SIG-M5 treated with dmso at 0.1 percent for 504 hours (cell line): ENCODE measurements around the gene ALDH4A1.

Experiments used
- DNase-seq: peaks from one replicate; lab custom pipeline; 2025; ENCODE audit not compliant: unreplicated experiment; lab: John Stamatoyannopoulos, UW

Gene ALDH4A1

DNA sequence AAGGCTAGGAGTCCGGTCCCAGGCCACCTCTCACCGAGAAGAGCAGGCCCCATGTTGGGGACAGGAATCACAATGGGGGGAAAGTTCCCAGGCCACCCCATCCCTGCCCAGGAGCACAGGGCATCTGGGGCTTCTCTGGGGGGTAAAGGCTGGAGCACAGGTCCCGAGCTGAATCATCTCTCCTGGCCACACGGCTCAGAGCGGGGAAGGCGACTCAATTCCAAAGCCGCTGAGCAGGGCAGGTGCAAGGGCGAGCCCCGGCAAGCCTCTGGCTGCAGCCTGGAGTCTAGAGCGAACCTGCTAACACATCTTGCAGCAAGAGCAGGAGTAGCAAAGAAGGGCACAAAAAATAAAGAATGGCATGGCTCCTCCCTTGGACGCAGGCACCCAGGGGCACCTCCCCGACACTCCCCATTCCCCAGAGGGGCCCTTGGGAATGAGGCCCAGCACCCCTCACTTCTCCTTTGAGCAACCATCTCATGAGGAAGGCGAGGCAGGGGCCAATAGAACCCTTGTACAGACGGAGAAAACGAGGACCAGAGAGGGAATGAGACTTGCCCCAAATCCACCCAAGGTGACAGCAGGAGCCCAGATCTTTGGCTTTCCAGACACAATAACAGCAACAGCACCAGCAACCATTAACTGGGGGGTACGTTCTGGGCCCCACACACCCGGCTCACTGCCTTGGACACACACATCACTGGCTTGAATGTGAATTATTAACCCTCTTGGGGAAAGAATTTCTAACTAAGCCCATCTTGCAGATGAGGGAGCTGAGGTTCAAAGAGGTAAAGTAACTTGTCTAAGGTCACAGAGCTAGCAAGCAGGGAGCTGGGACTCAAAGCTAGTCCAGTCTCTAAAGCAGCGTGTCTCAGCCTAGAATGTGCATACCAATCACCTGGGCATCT lies 20.7 kb upstream of the ALDH4A1 start:
- DNase-seq, result no peak

DNA sequence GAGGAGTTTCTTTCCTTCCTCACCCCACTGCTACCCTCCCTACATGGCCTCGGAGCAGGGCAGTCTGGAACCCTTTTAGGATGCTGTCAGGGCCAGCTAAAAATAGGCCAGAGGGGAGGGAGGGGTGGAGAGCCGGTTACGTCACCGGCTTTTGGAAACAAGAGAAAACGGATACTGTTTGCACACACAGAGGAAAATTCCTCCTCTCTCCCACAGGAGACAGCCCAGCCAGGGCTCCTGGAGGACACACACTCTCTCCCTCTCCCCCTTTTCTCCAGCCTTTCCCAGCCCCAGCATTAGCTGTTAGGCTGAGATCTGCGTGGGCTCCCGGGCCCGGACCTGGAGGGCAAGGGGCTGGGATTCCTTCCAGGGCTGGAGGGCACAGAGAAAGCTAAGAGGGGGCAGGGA lies 20.0 kb upstream of the ALDH4A1 start:
- DNase-seq, result no peak

DNA sequence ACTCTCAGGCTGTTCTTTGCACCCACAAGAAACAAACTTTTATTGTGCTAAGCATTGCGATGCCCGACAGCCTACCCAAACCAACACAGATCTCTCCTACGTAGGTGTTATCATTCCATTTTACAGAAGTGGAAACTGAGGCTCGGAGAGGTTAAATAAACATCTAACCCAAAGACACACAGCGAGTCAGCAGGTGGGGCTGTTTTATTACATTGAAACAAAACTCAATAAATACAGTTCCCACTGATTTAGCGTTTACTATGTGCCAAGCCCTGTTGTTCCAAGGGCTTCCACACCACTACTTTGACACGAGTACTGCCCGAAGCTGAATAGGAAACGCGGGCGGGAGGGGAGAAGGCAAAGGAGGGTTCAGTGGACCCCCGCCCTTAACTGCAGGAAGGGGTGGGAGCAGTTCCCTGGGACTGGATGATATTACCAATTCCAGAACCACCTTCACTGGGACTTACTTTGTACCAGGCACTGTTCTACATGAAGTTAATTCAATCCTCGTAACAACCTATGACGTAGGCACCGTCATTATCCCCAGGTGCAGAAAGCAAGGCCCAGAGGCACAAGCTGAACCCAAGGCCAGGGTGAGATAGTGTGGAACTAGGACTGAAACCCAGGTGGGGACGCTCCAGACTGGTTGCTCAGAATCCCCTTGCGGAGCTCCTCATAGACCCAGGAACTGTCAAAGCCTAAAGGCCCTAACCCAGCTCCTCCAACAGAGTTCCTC lies 19.3 kb upstream of the ALDH4A1 start:
- no peak for DNase-seq

DNA sequence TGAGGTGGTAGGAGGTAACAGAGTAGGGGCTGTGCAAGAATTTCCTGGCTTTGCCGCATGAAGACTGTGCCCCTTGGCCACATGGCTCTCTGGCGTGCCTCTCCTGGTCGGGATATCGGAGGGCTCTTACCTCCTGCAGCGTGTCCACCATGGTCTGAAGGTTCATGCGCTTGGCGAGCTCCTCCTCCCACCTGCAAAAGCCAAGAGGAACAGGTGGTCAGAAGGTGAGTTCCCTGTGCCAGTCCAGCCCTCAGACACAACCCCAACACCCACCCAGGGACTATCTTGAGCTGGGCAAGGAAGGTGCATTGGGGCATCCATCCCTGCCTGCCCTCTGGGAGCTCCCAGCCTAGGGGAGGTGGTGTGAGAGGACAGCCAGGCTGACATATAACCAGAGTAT lies 18.6 kb upstream of the ALDH4A1 start:
- no peak for DNase-seq

DNA sequence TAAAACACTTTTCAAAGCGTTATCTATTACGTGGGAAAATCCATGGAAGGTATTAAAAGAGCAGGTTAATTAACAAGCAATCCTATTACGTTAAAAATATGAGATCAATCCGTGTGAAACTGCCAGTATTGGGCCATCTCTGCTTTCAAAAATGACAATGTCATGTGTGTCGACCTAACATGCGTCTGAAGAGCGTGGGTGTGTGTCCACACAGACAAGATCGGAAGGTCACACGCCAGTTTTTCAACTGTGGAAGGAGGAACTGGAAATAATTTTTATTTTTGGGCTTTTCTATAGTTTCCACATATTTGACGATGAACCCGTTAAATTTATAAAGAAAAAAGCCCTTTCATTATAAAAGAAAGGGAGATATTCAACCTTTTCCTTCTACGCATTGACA lies 17.6 kb upstream of the ALDH4A1 start:
- no peak for DNase-seq

DNA sequence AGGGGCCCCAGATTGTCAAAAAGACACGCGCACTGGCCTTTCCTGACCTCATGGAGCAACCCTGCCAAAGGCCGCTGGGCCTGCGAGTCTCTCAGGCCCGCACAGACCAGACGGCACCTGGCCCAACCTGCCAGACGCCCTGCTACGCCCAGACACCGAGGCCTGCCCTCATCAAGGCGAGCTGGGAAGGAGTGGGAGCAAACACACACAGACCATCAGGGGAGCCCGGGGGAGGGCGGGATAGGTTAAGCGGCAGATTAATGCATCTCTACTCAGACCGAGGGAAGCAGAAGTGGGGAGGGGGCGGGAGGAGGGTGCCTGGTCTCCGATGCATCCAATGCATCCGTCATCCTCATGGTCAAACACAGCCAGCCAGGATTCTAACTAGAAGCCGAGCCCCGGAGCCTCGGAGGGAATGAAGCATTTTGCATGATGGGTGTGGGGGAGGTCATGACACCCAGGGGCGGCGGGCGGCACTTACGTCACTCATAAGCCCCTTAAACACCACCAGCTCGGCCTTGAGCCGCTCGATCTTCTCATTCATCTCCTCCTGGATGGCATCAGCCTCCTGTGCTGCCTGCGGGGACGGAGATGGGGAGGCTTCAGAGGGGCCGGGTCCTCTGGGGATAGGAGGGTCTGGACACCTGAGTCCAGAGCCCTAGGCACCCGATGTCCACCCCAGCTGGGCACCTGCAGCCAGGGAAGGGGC lies 17.0 kb upstream of the ALDH4A1 start:
- no peak for DNase-seq

DNA sequence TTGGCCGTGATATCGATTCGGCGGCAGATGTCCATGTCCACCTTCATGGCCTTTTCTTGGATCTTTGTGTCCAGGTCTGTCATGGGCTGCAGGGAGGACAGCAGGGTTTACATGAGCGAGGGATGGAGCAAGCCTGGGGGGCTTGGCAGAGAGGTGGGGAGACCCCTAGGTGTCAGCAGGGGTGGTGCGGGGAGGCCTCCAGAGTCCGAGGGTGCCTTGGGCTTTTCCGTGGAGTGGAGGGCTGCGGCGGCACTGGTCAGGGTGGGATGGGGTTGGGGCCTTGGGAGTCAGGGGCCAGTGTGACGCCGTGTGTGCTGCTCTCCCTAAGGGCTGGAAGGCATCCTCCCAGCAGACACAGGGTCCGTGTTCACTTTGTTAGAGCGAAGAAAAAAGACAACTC lies 16.1 kb upstream of the ALDH4A1 start:
- no peak for DNase-seq

DNA sequence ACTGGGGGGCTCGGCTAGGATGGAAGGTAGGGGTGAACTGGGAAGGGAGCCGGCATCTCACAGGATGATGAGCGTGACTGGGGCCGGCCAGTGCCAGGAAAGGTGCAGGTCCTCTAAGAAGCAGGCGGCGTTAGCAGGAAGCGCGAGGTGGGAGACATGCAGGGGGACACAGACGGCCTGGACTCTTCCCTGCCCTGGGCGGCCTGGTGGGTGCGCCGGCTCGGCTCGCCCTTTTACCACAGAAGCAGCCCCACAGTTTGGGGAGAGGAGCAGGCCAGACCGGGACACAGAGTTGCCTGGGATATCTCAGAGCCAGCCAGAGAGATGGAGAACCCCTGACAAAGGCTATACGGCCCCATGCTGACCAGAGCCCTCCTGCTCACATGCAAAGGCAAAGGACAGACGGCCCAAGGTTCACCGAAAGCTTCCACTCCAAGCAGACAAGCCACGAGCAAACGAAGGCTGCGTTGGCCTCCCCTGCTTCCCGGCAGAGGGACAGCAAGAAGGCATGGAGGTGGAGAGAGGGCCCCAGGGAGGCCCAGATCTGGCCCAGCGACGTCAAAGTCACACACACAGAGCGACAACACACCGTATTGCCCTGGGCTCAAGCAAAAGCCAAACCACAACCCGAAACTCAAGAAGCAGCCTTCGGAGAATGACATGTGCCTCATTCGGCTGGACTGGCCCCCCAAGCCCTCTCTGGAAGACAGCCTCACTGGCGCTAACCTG lies 14.9 kb upstream of the ALDH4A1 start:
- DNase-seq, result no peak

DNA sequence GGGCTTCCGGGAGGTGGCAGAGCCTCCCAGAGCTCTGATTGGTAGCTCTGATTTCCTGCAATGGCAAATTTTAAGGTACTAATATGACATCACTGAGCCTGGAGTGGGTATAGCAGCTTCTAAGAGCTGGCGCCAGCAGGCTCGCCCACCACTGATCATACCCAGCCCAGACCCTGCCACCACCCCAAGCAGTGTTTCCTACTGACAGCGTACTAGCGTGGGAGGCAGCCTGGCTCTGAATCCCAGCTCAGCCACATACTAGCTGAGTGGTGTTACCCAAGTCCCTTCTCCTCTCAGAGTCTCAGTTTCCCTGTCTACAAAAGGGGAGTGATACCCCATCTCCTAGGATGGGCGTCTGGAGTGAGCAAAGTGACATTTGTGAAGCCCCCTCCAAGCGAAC lies 13.0 kb upstream of the ALDH4A1 start:
- DNase-seq, result no peak

DNA sequence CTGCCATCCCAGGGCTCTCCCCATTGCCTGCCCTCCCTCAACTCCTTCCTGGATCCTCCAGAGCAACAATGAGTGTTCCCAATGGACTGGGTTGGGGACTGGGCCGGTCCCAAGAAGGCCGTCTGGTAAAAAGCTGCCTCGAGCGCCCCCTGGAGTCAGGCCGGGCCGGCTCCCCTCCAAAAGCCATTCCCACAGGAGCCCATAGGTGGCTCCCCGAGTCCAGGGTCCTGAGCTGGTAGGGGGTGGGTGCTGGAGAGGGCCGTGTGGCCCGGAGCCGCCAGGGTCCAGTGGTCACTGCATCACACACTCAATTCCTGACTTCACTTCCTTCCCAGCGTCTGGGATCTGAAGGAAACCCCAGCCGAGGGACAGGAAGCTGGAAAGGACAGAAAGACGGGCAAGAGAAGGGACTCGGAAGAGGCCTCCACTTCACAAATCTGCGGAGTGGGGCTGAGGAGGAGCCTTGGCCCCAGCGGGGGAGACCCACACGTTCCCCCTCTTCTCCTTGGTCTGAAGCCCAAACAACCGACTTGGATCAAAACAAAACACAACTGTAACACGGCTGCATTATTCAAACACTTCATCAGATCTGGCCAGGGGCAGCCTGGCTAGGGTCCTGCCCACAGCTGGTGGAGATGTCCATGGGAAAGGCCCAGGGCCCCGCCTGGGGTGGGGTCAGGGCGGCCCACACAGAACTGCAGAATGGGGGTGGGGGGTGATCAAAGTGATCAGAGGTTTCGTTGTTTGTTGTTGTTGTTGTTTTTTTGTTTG lies 10.9 kb upstream of the ALDH4A1 start:
- DNase-seq, result peak; percentile 27

DNA sequence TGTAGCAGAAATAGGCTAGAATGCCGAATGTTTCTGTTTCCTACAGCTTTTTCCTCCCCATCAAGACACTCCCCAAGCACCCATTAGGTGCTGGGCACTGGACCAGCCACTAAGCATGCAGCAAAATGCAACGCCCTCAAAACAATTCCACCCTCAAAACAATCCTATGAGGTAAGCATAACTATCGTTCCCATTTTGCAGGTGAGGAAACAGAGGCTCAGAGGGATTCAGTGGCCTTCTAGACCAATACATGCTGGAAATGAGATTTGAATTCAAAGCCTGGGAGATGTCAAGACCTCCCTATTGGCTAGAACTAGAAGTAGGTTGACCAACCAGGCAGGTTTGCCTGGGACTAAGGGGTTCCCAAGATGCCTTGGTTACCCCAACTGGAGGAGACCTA lies 10.2 kb upstream of the ALDH4A1 start:
- no peak for DNase-seq

DNA sequence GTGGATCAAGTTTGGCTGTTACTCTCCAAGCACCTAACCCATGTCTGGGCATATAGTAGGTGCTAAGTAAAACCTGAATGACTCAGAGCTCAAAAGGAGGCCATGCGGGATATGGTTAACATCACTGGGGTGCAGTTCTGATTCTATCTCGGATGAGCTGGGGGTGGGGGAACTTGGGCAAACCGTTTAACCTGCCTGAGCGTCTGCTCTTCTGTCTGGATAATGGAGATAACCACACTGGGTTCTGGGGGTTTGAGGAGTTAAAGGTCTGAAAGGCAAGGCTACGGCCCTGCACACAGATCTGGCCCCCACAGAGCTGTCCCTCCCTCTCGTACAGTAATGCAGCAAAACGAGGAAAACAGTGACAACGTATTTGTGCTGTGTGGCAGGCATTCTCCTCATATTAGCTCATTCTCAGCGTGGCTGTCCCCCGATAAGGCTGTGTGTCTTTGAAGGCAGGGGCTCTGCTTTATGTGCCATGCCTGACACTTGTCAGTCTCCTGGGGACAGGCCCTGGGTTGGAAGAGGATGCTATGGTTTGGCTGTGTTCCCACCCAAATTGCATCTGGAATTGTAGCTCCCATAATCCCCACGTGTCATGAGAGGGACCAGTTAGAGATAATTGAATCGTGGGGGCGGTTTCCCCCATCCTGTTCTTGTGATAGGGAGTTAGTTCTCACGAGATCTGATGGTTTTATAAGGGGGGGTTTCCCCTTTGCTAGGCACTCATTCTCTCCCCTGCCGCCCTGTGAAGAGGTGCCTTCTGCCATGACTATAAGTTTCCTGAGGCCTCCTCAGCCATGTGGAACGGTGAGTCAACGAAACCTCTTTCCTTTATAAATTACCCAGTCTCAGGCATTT lies 6.8 kb upstream of the ALDH4A1 start:
- DNase-seq, result no peak

DNA sequence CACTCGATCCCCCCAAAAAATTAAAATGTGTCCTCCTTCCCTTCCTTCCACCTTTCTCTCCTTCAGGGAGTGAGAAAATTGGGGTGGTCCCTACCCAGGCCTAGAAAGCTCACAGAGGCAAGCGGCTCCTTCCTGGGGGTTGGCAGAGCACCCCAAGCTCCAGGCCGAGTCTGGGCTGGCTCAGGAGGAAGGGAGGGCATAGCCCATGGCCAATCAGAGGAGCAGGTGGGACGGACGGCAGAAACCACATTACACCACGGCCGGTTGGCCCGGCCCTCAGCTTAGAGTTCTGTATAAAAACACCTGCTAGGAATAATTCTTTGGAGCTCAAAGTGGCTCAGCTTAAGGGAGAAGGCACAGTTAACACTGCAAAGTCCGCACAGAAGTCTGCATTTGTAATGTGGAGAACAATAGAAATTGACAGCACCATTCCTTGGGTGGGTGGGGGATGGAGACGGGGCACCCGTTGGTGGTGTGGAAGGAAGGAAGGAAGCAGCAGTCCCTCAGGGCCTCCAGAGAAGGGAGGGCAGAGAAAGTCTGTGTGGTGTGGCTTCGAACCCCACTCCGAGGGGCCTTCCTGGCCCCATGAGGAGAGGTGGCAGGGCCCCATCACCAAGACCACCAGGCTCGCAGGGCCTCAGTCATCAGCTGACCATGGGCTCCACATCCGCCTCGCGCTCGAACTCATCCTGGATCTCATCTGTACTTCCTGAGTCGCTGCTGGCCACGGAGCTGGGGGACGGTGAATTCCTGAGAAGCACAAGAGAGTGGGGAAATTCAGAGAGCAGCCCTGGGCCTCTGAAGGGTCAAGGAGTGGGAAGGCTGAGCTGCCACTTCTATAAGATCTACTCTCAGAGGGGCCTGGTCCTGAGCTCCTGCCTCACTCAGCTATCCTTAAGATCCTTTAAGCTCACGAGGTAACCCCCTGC lies 5.8 kb upstream of the ALDH4A1 start:
- DNase-seq, result no peak

DNA sequence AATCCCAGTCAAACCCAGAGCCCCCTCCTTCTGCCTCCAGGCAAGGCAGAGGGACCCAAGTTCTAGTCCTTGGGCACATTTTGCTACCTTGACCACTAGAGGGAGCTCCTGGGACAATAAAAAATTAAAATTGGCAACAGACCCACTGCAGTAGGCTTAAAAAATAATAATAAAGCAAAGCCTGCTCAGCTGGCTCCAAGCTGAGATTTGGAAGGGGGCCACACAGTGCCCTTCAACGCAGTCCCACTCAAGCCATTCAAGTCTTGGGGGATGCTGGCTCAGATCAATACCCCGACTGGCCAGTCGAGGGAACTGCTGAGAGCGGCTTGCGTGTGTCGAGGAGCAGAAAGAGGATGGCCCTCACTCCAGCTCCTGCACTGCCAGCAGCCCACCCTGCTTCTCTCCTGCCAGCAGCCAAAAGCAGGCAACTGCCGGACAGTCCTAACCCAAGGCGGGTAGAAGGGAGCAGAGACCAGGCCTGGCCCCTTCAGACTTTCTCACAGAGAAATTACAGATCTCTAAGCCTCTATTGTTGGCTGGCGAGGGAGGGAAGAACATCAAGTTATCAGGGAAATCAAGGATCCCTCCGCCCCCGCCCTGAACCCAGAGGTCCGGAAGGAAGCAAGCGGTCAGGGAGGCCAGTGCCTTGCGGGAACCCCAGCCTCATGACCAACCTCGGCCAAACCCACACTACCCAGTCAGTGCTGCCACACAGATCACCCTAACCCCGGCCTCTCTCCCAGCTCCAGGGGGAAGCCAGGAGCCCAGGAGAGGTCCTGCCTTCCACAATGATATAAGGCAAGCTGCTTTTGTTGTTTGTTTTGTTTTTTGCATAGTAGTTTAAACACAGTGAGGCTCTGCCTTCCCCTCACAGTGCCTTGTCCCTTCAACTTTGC lies 4.9 kb upstream of the ALDH4A1 start:
- DNase-seq, result peak; percentile 40

DNA sequence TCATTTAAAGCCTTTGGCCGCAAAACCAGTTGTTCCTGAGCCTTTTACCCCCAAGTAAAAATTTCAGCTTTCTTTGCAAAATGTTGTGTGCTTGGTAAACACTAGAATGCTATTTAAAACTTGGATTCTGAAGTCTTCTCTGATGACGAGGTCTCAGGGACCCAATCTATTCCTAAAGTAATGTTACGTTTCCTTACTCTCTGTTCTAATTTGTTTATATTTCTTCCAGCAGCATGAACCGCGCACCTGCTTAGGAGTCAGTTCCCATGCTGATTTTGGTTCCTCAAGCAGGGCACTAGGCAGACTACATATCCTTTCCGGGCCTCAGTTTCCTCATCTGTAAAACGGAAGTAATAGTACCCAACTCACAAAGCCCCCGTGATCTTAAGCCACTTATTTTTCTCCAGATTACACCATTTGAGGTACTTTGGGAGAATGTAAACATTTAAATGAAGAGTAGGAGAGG lies 969 bp upstream of the ALDH4A1 start:
- DNase-seq, result no peak

DNA sequence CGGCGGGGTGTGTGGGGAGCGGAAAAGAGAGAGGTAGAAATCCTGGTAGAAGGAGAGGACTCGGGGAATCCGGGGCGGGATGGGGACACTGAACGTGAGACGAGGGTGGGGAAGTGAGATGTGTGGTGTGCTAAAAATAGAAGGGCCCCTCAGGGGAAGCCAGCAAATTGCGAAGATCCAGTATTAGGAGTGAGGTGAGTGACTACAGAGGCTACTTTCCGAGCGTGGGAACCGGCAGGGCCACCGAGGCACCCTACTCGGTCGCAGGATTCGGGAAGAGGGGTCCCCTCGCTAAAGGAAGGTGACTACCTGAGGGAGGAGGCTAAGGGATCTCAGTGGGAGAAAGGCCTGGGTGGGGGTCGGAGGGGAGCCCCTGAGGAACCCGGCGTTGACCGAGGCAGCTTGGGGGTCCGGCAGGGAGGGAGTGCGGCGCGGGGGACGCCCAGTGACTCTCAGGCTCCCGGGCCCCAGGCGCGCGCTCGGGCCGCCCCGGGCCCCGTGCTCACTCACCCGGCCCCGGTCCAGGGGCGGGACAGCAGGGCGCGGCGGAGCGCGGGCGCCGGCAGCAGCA lies 318 bp downstream of the ALDH4A1 start:
- DNase-seq, result peak; percentile 18
